Loucy (cell line): ENCODE results near the gene SPRED2.

Experiments used
- EZH2phosphoT487 ChIP-seq: fragments of 200-600 bp; IDR thresholded peaks from 2 replicates; pipeline ENCODE4 v1.6.1; 2018; ENCODE audit warnings: antibody characterized with exemption, mild to moderate bottlenecking, moderate library complexity, borderline replicate concordance
- TF ChIP-seq, protein P1 (sequence below): fragments of 200-600 bp; sonication (generic); conservative IDR thresholded peaks from 2 replicates; pipeline ENCODE4 v1.5.1; 2014; ENCODE audit warnings: mild to moderate bottlenecking, antibody characterized with exemption, low read length

DNA sequence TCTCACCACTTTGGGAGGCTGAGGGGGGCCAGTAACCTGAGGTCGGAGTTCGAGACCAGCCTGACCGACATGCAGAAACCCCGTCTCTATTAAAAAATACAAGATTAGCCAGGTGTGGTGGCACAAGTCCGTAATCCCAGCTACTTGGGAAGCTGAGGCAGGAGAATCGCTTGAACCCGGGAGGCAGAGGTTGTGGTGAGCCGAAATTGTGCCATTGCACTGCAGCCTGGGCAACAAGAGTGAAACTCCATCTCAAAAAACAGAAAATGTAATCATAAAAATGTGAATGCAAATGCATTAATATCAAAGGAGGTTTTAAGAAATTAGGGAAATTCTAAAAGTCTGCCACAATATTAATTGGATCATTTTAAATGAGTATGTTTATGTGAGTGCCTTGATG is 159.1 kb downstream of the SPRED2 start:
- TF ChIP-seq, protein P1, sequence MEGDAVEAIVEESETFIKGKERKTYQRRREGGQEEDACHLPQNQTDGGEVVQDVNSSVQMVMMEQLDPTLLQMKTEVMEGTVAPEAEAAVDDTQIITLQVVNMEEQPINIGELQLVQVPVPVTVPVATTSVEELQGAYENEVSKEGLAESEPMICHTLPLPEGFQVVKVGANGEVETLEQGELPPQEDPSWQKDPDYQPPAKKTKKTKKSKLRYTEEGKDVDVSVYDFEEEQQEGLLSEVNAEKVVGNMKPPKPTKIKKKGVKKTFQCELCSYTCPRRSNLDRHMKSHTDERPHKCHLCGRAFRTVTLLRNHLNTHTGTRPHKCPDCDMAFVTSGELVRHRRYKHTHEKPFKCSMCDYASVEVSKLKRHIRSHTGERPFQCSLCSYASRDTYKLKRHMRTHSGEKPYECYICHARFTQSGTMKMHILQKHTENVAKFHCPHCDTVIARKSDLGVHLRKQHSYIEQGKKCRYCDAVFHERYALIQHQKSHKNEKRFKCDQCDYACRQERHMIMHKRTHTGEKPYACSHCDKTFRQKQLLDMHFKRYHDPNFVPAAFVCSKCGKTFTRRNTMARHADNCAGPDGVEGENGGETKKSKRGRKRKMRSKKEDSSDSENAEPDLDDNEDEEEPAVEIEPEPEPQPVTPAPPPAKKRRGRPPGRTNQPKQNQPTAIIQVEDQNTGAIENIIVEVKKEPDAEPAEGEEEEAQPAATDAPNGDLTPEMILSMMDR = no peak
- TF ChIP-seq EZH2phosphoT487 = no peak
